GM23338 (cell line): ENCODE data around the gene CDKAL1. TPM values are rescaled to one million over a fixed set of nuclear protein-coding genes. Genes with fewer than 3 reads are reported as not detected.

ENCODE experiments used
- ATAC-seq: fragments of 200-7000 bp; cut with Tn5 transposase; 3 replicates; pipeline ENCODE4 v1.9.1; 2020
- DNase-seq: peaks from one replicate; pipeline ENCODE4 v3.0.0-alpha.2; 2015; ENCODE audit warnings: low spot score
- H2AFZ ChIP-seq: fragments of 200-600 bp; sonication (generic); 2 replicates; pipeline ENCODE4 v1.8.0; 2016; ENCODE audit warnings: antibody characterized with exemption, mild to moderate bottlenecking, moderate library complexity
- H3F3A ChIP-seq: fragments of 200-600 bp; sonication (generic); replicated peaks from 2 replicates; pipeline ENCODE4 v1.8.0; 2017; ENCODE audit warnings: antibody characterized with exemption, mixed run types, low read depth
- H3K27ac ChIP-seq: fragments of 200-600 bp; sonication (generic); 2 replicates; pipeline ENCODE4 v1.6.1; 2016; ENCODE audit warnings: low read depth
- H3K27me3 ChIP-seq: fragments of 200-600 bp; sonication (generic); 2 replicates; pipeline ENCODE4 v1.8.0; 2016; ENCODE audit warnings: mild to moderate bottlenecking, mixed run types, moderate library complexity; ENCODE audit not compliant: insufficient read depth
- H3K36me3 ChIP-seq: fragments of 200-600 bp; sonication (generic); 2 replicates; pipeline ENCODE4 v1.8.0; 2016; ENCODE audit warnings: mild to moderate bottlenecking; ENCODE audit not compliant: insufficient read depth
- H3K4me1 ChIP-seq: fragments of 200-600 bp; sonication (generic); 2 replicates; pipeline ENCODE4 v1.8.0; 2016; ENCODE audit warnings: mild to moderate bottlenecking, moderate library complexity; ENCODE audit not compliant: insufficient read depth
- H3K4me2 ChIP-seq: fragments of 200-600 bp; sonication (generic); 2 replicates; pipeline ENCODE4 v1.7.1; 2017; ENCODE audit warnings: mixed run types
- H3K4me3 ChIP-seq: fragments of 200-600 bp; sonication (generic); 2 replicates; pipeline ENCODE4 v1.6.1; 2016; ENCODE audit warnings: mixed run types
- H3K79me2 ChIP-seq: fragments of 200-600 bp; sonication (generic); replicated peaks from 2 replicates; pipeline ENCODE4 v1.8.0; 2017; ENCODE audit warnings: mild to moderate bottlenecking; ENCODE audit not compliant: insufficient read depth
- H3K9me2 ChIP-seq: fragments of 200-600 bp; sonication (generic); 2 replicates; pipeline ENCODE4 v1.8.0; 2017; ENCODE audit not compliant: insufficient read depth
- H4K20me1 ChIP-seq: fragments of 200-600 bp; sonication (generic); replicated peaks from 2 replicates; pipeline ENCODE4 v1.8.0; 2017; ENCODE audit warnings: mild to moderate bottlenecking; ENCODE audit not compliant: insufficient read depth
- H3K27ac Mint-ChIP-seq: 2 replicates; pipeline ENCODE4 v1.8.0; 2020; ENCODE audit warnings: inconsistent platforms, mild to moderate bottlenecking, moderate library complexity, mixed read lengths
- H3K27me3 Mint-ChIP-seq: 3 replicates; pipeline ENCODE4 v1.8.0; 2022; ENCODE audit warnings: low read depth, mild to moderate bottlenecking, moderate library complexity, mixed read lengths, inconsistent platforms; ENCODE audit not compliant: insufficient read depth, poor library complexity
- H3K36me3 Mint-ChIP-seq: 3 replicates; pipeline ENCODE4 v1.8.0; 2021; ENCODE audit warnings: low read depth, mild to moderate bottlenecking, inconsistent platforms, moderate library complexity, mixed read lengths
- H3K4me1 Mint-ChIP-seq: 3 replicates; pipeline ENCODE4 v1.8.0; 2020; ENCODE audit warnings: mild to moderate bottlenecking, inconsistent platforms, mixed read lengths
- H3K4me3 Mint-ChIP-seq: 3 replicates; pipeline ENCODE4 v1.8.0; 2021; ENCODE audit warnings: moderate library complexity, mild to moderate bottlenecking, inconsistent platforms, mixed read lengths
- H3K9me3 Mint-ChIP-seq: 3 replicates; pipeline ENCODE4 v1.8.0; 2020; ENCODE audit warnings: moderate library complexity, mild to moderate bottlenecking, inconsistent platforms, mixed read lengths
- CREB1 ChIP-seq: fragments of 250-450 bp; sonication (Bioruptor Pico); IDR thresholded peaks from 2 replicates; pipeline ENCODE4 v1.5.0; 2020; ENCODE audit warnings: low read depth, mild to moderate bottlenecking, moderate library complexity
- CTCF ChIP-seq, 2 experiments: fragments of 200-600 bp in 1 of 2; sonication (generic) in 1 of 2; conservative IDR thresholded peaks; 2 replicates each; pipeline versions ENCODE4 v1.5.1 to v1.6.1; 2016 to 2017; ENCODE audit warnings: antibody characterized with exemption in 2 of 2, low read depth in 2 of 2, mild to moderate bottlenecking in 2 of 2, moderate library complexity in 1 of 2
- JUNB ChIP-seq: IDR thresholded peaks from one replicate; pipeline ENCODE4 v1.6.1; 2016; ENCODE audit warnings: antibody characterized with exemption; ENCODE audit not compliant: unreplicated experiment
- ZNF462 ChIP-seq: fragments of 250-450 bp; sonication (Bioruptor Pico); IDR thresholded peaks from 2 replicates; pipeline ENCODE4 v1.5.0; 2020; ENCODE audit warnings: mild to moderate bottlenecking, moderate library complexity
- polyA plus RNA-seq: library from polyadenylated mRNA; unstranded; fragments of >200 nt; fragmentation: Nextera tagmentation; extraction: Ambion mirVana; gene quantifications from 2 replicates; pipeline ENCODE4 v1.2.1, GENCODE V29; 2016
- total RNA-seq: library from RNA; depleted of rRNA; stranded (reverse); fragments of >200 nt; shearing (Covaris generic); gene quantifications from 2 replicates; pipeline ENCODE4 v1.2.3, GENCODE V29; 2014

CDKAL1 gene
- total and polyA plus RNA-seq, 2 experiments from 2014 or later = 17.8 to 35.0 TPM

DNA sequence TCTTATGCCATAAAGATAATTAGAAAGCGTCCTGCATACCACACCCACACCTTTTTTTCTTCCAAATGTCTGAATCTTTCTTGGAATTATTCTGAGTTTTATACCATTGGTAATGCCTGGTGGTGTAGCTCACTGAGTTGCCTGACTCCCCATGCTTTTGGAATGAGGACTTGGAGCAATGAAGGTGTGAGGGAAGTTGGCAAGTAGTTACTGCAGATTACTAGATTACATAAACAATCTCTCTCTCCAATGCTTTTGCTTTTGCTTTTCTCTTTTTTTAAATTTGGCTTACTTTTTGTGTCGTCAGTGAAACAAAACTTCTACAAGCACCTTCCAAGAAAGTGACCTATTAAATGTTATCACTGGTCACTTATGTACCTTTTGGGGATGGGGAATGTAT is 653.2 kb downstream of the CDKAL1 start:
- Mint-ChIP-seq H3K27ac (peak overlapping the region; percentile 37), H3K4me3 (no peak overlapping the region), H3K27me3 (peaks cover 8% of the 10 kb centered on the region), H3K36me3 (peaks cover 12% of the 10 kb centered on the region; the same call in 2 of the 3 replicates), H3K9me3 (peaks cover 2% of the 10 kb centered on the region; the same call in 1 of the 3 replicates), H3K4me1 (peaks cover 68% of the 10 kb centered on the region)
- ATAC-seq (no peak), DNase-seq (no peak)
- TF ChIP-seq ZNF462 (CRISPR knock-in tag) = no peak
- no peak for TF ChIP-seq JUNB
- TF ChIP-seq CREB1 (CRISPR knock-in tag) = no peak
- TF ChIP-seq CTCF (conservative IDR thresholded peaks at IDR 0.05; ENCODE audit: low read depth in 2 of 2) = no peak
- no peaks in the 10 kb centered on the region for H3K36me3 ChIP-seq
- 0 out of 2 replicates have a peak overlapping the region, but pooled peaks have one; percentile 15 for H3K27ac ChIP-seq
- no peaks in the 10 kb centered on the region for H4K20me1 ChIP-seq
- no peaks in the 10 kb centered on the region; the same call in 1 of the 2 replicates for H3F3A ChIP-seq
- no peaks in the 10 kb centered on the region for H3K27me3 ChIP-seq
- no peaks in the 10 kb centered on the region for H3K79me2 ChIP-seq
- no peaks in the 10 kb centered on the region for H3K9me2 ChIP-seq
- H2AFZ ChIP-seq = no peak overlapping the region
- peak overlapping the region; percentile 22 for H3K4me2 ChIP-seq
- no peak overlapping the region for H3K4me3 ChIP-seq
- H3K4me1 ChIP-seq = peaks cover 65% of the 10 kb centered on the region
